ENCODE data around the gene SCN5A. TPM values are rescaled to one million over a fixed set of nuclear protein-coding genes. Genes with fewer than 3 reads are reported as not detected.

SCN5A gene
- total RNA-seq, 1 donor from 2014 or later = not detected

DNA sequence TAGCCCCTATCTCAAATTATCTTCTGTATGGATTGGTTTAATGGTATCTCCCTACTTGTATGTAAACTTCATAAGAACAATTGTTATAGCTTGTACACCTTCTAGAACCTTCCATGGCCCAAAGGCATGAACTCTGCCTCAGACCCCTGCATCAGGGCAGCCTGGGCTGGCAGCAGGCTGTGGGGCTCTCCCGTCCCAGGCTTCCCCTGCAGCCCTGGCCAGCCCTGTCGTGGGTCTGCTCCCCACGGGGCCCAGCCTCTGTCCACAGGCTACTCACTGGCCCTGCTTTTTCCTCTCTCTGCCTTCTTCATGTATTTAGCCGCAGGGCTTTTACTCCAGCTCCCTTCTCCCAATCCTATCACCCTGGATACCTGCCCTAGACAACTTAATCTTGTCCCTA lies 4.4 kb downstream of the SCN5A start:
- Mint-ChIP-seq H3K4me3 (no peak overlapping the region), H3K9me3 (no peaks in the 10 kb centered on the region), H3K27ac (no peak overlapping the region), H3K27me3 (peaks cover 2% of the 10 kb centered on the region), H3K36me3 (ENCODE audit: low read depth) (no peaks in the 10 kb centered on the region), H3K4me1 (peaks cover 5% of the 10 kb centered on the region)
- POLR2A ChIA-PET = no interaction called here
- TF ChIP-seq, protein P1, sequence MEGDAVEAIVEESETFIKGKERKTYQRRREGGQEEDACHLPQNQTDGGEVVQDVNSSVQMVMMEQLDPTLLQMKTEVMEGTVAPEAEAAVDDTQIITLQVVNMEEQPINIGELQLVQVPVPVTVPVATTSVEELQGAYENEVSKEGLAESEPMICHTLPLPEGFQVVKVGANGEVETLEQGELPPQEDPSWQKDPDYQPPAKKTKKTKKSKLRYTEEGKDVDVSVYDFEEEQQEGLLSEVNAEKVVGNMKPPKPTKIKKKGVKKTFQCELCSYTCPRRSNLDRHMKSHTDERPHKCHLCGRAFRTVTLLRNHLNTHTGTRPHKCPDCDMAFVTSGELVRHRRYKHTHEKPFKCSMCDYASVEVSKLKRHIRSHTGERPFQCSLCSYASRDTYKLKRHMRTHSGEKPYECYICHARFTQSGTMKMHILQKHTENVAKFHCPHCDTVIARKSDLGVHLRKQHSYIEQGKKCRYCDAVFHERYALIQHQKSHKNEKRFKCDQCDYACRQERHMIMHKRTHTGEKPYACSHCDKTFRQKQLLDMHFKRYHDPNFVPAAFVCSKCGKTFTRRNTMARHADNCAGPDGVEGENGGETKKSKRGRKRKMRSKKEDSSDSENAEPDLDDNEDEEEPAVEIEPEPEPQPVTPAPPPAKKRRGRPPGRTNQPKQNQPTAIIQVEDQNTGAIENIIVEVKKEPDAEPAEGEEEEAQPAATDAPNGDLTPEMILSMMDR (IDR thresholded peaks at IDR 0.05) = no peak
- CTCF ChIA-PET = no interaction called here
- no peak for DNase-seq
- ATAC-seq (ENCODE audit: low read depth) = no peak
- intact Hi-C loops (cut with micrococcal nuclease) = no loop called here

DNA sequence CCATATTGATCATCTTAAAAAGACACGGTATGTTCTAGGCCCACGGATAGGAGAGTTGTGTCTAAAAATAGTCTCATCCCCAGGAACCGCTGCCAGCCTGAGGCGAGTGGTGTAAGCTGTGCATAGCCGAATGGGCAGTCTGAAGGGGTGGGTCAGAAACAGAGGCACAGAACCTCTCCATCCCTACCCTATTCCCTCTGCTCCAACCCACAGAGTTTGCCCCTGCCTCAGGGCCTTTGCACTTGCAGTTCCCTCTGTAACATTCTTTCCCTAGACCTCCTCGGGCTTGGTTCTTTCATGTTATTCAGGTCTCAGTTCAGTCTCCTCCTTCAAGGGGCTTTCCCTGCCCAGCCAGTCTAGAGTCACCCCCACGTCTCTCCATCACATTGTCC lies 4.8 kb downstream of the SCN5A start:
- no peak overlapping the region for H3K27ac Mint-ChIP-seq
- DNase-seq (no peak), ATAC-seq (ENCODE audit: low read depth) (no peak)
- ChIA-PET CTCF (no interaction called here), POLR2A (no interaction called here)
- H3K9me3 Mint-ChIP-seq = no peaks in the 10 kb centered on the region
- no peaks in the 10 kb centered on the region for H3K36me3 Mint-ChIP-seq (ENCODE audit: low read depth)
- TF ChIP-seq, protein P1 (IDR thresholded peaks at IDR 0.05) = no peak
- H3K4me1 Mint-ChIP-seq = peaks cover 5% of the 10 kb centered on the region
- peaks cover 2% of the 10 kb centered on the region for H3K27me3 Mint-ChIP-seq
- intact Hi-C loops (cut with micrococcal nuclease) = no loop called here
- H3K4me3 Mint-ChIP-seq = no peak overlapping the region

DNA sequence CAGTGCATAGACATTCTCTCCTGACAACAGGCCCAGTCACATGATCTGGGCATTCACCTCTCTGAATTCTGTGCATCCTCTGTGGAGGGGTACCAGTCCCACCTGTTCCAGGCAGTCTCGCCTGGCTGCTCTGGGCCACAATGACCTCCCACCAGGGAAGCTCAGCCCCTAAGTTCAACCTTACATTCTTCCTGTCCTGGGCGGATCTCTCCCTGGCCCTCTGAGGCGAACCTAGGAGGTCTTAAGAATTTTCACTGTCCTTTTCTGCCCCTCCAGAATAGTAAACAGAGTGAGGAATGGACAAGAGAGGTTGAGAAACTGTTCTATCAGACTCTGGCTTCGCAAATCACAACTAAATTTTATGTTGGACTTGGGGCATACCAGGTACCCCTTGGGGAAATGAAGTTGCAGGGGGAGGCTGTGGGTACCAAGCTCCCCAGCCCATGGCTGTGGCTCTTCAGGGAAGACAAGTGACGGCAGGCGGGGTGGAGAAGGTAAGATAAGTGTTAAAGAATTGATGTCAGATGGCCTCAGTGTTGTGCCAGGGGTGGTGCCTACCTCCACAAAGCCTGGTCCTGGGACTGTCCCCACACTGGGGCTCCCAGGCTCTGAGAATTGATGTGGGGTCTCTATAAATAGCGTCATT lies 5.3 kb downstream of the SCN5A start:
- H3K4me3 Mint-ChIP-seq = no peak overlapping the region
- no peak overlapping the region for H3K27ac Mint-ChIP-seq
- H3K9me3 Mint-ChIP-seq = no peaks in the 10 kb centered on the region
- POLR2A ChIA-PET = interaction anchor here (0.6 kb wide), 1 partner anchor 147 kb away, joined by 3 read pairs; no protein-coding TSS in a partner anchor
- peaks cover 2% of the 10 kb centered on the region for H3K27me3 Mint-ChIP-seq
- no peak for DNase-seq
- TF ChIP-seq, protein P1 (IDR thresholded peaks at IDR 0.05) = no peak
- no peaks in the 10 kb centered on the region for H3K36me3 Mint-ChIP-seq (ENCODE audit: low read depth)
- intact Hi-C loops (cut with micrococcal nuclease) = no loop called here
- H3K4me1 Mint-ChIP-seq = peaks cover 5% of the 10 kb centered on the region
- CTCF ChIA-PET = no interaction called here
- ATAC-seq (ENCODE audit: low read depth) = no peak

DNA sequence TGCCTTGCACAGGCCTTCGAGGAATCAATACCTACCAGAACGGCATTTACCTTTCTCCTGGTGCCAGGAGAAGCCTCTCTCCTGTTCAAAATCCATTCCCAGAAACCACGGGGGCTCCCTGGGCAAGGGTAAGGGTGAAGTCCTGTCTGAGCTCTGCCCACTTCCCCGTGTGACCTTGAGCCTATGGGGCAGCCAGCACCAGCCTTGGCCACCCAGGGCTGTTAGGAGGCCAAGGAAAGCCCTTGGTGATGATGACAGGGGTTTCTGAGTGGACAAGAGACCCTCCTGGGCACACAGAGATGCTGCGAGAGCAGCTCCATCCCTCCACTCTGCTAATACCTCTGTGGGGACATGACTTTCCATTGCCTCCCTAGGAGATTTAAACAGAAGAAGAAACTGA lies 5.9 kb downstream of the SCN5A start:
- TF ChIP-seq, protein P1 (IDR thresholded peaks at IDR 0.05) = no peak
- CTCF ChIA-PET = no interaction called here

DNA sequence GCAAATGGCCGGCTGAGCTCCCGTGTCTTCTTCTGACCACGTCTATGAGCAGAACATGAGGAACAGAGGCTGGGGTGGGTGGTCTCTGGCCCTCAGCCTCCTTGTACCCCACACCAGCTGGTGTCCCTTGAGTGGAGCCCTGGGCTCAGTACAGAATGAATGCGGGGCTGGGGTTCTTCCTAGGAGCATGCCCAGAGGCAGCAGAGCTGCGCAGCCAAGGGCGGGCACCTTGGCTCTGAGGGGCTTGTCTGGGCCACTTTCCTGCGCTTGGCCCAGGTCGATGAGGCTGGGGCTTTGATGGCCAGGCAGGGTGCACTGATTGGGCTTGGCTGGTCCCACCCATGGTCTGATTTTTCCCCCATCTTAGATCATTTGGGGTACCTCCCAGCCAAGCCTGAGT lies 6.4 kb downstream of the SCN5A start:
- Mint-ChIP-seq H3K36me3 (ENCODE audit: low read depth) (no peaks in the 10 kb centered on the region), H3K4me3 (no peak overlapping the region), H3K4me1 (no peaks in the 10 kb centered on the region), H3K9me3 (no peaks in the 10 kb centered on the region), H3K27me3 (peaks cover 2% of the 10 kb centered on the region), H3K27ac (no peak overlapping the region)
- ChIA-PET CTCF (interaction anchor here (0.7 kb wide), 1 partner anchor 122 kb away, joined by 3 read pairs; no protein-coding TSS in a partner anchor), POLR2A (no interaction called here)
- DNase-seq = no peak
- TF ChIP-seq, protein P1 (IDR thresholded peaks at IDR 0.05) = no peak
- intact Hi-C loops (cut with micrococcal nuclease) = no loop called here
- no peak for ATAC-seq (ENCODE audit: low read depth)

More for the DNA sequence above, 5.9 kb downstream of the SCN5A start:
- Mint-ChIP-seq H3K4me3 (no peak overlapping the region), H3K36me3 (ENCODE audit: low read depth) (no peaks in the 10 kb centered on the region), H3K27me3 (peaks cover 2% of the 10 kb centered on the region), H3K9me3 (no peaks in the 10 kb centered on the region), H3K27ac (no peak overlapping the region), H3K4me1 (peaks cover 2% of the 10 kb centered on the region)
- intact Hi-C loops (cut with micrococcal nuclease) = no loop called here
- DNase-seq (no peak), ATAC-seq (ENCODE audit: low read depth) (no peak)
- POLR2A ChIA-PET = interaction anchor here (0.6 kb wide), 1 partner anchor 147 kb away, joined by 3 read pairs; no protein-coding TSS in a partner anchor
